Adipose tissue (tissue), 3 donors: ENCODE measurements around the gene UBE3D. TPM values are rescaled to one million over a fixed set of nuclear protein-coding genes. Genes with fewer than 3 reads are reported as not detected.

Experiments used
- H3K27ac ChIP-seq: one replicate; pipeline ENCODE4 v1.5.1; 2013; ENCODE audit warnings: low read depth, low read length
- WGBS, 3 donors: extraction: QIAGEN DNeasy Blood & Tissue Kit; methylation state at CpG; one replicate each; pipeline ENCODE4 v1.1.7; 2013; 5-methylcytosine and 5-hydroxymethylcytosine counted together
- polyA plus RNA-seq, 3 donors: library from polyadenylated mRNA; stranded (reverse); fragments of 200-250 nt; gene quantifications; one replicate each; pipeline ENCODE4 v1.2.3, GENCODE V29; 2013
- donor health status: healthy with polysubstance abuse.
- donor health status: Bipolar disorder and iron deficiency.
- donor health status: healthy.

Gene UBE3D
- polyA plus RNA-seq: 1 to 10 TPM; 1.5 to 7.0 (median 3.5) TPM

- WGBS, 3 donors: 2 to 3% (median 2%) methylated on average over 48 of the region's 48 CpGs
- H3K27ac ChIP-seq: no peak within 1 kb of the TSS
Measured at GRCh38 chr6:83065511-83066192, at the start of gene UBE3D. TSS of gene UBE3D (minus strand) at chr6:83065841. CDS start at chr6:83065718, 123 bp downstream.

GRCh38 chr6:83114164-83114563 is 48.5 kb upstream of the UBE3D start:
- WGBS, 3 donors: 80 to 94% (median 82%) methylated on average over 1 of the region's 1 CpG
- H3K27ac ChIP-seq: no peak overlapping the region

DNA sequence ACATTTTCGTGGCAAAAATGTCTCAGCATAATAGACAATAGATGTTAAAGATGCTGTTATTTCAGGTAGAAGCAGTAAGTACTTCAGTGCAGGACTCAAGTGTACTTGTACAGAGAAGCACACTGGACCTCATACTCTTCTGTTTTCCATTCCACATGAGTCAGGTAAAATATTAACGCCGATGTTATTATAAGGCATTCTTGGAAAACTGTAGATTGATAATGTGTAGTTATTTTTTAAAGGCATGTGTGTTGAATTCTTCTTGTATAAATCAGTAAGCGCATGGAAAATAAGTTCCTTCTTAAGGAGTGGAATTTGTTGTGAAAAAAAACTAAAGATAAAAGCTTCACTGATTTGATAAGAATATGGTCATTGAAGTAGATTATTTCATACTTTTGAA is 47.6 kb upstream of the UBE3D start:
- no peak overlapping the region for H3K27ac ChIP-seq
- WGBS, 3 donors: 65 to 77% (median 77%) methylated on average over 4 of the region's 4 CpGs

DNA sequence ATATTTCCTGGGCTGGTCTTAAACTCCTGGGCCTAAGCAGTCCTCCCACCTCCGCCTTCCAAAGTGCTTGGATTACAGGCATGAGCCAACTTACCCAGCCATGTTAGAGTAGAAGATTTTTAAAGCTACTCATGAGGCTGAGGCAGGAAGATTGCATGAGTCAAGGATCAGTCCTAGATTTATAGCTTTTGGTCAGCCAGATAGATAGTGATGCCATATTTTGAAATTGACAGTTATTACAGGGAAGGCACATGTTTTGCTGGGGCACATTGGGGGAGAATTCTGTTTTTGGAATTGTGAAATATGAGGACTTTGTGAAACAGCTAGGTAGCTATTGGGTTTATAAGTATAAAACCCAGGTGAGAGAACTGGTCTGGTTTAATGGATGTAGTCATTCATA is 42.7 kb upstream of the UBE3D start:
- no peak overlapping the region for H3K27ac ChIP-seq
- 98 to 100% (median 100%) methylated on average over 1 of the region's 1 CpG for whole genome bisulfite sequencing, 3 donors

DNA sequence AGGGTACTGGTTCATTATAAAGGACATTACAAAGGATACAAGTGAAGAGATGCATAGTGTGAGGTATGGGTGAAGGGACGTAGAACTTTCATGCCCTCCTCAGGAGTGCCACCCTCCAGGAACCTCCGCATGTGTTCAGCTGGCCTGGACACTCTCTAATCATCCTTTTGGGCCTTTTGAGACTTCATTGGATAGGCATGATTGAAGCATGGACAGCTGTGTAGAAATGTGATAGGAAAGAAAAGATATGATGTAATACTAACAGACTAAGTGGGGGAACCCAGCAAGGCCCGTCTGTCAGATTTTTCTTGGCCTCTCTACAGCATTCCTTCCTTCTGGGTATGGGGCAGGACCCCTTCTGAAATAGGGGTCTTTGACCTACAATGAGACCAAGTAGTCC is 32.9 kb upstream of the UBE3D start:
- no peak overlapping the region for H3K27ac ChIP-seq
- 84 to 92% (median 90%) methylated on average over 3 of the region's 3 CpGs for WGBS, 3 donors

GRCh38 chr6:83097675-83098074 is 32.0 kb upstream of the UBE3D start:
- H3K27ac ChIP-seq: no peak overlapping the region
- WGBS, 3 donors: 86 to 93% (median 89%) methylated on average over 1 of the region's 1 CpG

DNA sequence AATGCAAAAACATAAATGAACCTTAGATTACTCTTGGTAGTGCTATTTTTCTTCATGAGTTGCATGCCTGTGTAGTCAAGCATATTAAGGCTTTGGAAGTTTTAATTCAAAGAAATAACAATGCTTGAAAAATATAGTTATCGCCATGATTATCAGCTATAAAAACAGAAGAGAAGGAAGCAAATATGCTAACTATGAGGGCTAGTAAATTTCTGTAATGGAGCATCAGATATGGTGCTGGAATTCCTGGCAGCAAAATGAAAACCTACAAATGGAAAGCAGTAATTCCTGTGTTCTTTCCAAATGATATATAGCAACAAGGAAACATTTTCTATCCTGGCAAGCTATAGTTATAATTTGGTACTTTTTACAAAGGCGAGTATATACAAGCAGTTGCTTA is 31.6 kb upstream of the UBE3D start:
- WGBS, 3 donors: 85 to 90% (median 90%) methylated on average over 2 of the region's 2 CpGs

DNA sequence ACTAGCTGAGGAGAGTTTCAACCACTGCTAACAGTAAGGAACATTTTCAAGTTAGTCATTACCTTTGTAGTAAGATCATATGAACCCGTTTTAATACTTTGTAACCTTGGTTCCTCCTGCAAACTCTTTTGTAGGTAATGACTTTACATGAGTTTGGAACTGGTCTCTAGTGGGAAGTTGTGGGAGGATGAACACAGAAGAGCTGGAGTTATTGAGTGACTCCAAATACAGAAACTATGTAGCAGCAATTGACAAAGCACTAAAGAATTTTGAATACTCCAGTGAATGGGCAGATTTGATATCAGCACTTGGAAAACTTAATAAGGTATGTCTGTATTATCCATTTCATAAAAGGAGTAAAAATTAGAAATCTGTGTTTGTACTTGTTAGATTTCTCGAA is 31.1 kb upstream of the UBE3D start:
- no peak overlapping the region for H3K27ac ChIP-seq
- 86 to 88% (median 87%) methylated on average over 2 of the region's 2 CpGs for WGBS, 3 donors

More for the DNA sequence above, 31.6 kb upstream of the UBE3D start:
- no peak overlapping the region for H3K27ac ChIP-seq

DNA sequence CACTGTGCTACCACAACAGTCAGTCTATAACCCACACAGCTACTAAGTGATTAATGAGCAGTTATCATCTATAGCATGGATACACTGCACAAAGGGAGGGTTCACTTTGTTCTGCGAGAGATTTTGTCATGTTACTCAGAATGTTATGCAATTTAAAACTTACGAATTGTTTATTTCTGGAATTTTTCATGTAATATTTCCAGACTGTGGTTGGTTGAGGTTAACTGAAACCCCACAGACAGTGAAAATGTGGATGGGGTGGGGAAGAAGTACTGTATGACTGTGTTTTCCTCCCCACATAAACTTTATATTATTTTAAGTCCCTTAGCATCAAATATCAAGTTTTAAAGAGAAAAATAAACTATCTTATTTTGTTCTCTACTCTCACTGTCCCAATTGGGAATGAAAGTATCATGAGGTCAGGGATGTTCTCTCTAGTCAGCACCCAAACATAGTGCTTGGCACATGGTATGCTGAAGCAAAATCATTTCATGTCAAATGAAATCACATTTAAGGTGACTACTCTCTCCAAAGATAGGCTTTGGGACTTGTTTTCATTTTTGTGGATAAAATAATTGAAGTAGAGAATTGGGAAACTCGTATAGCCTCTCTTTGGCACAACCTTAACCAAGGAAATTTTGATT is 27.2 kb upstream of the UBE3D start:
- H3K27ac ChIP-seq: no peak overlapping the region
- WGBS, 3 donors: 45 to 79% (median 55%) methylated on average over 3 of the region's 3 CpGs

DNA sequence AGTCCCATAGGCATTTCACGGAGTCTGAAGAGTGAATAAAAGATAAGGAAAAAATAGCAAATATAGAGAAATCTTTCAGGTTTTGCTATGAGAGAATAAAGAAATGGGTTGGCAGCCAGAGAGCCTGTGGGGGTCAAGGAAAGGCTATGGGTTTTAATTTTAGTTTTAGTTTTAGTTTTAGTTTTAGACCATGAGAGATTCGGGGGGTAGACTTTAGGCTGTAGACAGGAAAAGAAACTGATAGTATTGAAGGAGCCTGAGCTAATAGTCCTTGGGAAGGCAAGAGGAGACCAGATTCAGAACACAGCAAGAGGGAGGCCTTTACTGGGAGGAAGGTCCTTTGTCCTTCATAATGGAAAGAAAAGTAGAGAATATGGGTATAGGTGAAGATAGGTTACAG is 21.1 kb upstream of the UBE3D start:
- 82 to 93% (median 85%) methylated on average over 2 of the region's 2 CpGs for WGBS, 3 donors
- H3K27ac ChIP-seq: no peak overlapping the region

DNA sequence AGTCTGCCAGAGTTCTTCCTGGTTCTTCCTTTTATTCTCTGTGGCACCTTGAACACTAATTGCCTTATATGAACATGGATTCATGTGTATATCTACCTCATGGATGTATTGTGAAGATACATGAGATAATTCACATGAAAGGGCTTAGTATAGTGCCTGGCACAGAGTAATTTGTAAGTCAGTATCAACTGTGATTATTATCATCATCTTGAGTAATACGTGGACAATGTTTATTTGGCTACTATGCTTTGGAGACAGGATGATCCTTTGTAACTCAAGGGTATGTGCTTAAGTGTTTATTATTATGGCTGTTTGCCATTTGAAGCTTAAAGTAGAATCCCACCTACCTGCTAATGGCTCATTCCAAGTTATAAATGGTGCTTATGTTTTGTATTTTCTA is 17.8 kb upstream of the UBE3D start:
- no peak overlapping the region for H3K27ac ChIP-seq
- WGBS, 3 donors: 52 to 66% (median 62%) methylated on average over 1 of the region's 1 CpG

GRCh38 chr6:83073615-83074014 is 8.0 kb upstream of the UBE3D start:
- WGBS, 3 donors: 88 to 97% (median 94%) methylated on average over 1 of the region's 1 CpG
- H3K27ac ChIP-seq: no peak overlapping the region

- H3K27ac ChIP-seq: no peak overlapping the region
- WGBS, 3 donors: 93 to 94% (median 93%) methylated on average over 2 of the region's 2 CpGs
Measured at GRCh38 chr6:83072726-83073125, 7.1 kb upstream of the UBE3D start.

DNA sequence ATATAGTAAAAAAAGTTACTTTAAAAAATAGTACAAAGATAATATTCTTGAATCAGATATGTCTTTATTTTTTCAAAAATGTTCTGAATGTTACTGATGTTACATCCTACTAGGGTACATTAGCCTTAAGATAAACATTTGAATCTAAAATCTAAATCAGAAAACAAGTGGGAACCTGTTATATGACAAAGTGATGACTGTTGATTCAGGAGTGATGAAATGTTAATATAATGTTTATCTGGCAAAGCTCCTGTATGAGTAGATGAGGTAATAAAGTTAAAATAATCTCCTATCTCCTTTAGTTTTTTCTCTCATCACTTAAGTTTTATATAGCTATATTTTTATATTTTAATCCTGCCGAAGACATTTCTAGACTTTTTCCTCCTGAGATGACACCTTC is 6.1 kb upstream of the UBE3D start:
- no peak overlapping the region for H3K27ac ChIP-seq
- WGBS, 3 donors: 77 to 89% (median 82%) methylated on average over 1 of the region's 1 CpG

- H3K27ac ChIP-seq: no peak overlapping the region
- WGBS, 3 donors: 73 to 81% (median 73%) methylated on average over 4 of the region's 4 CpGs
Measured at GRCh38 chr6:83071023-83071422, 5.4 kb upstream of the UBE3D start.

GRCh38 chr6:83069633-83070032 is 4.0 kb upstream of the UBE3D start:
- no peak overlapping the region for H3K27ac ChIP-seq

GRCh38 chr6:83068616-83069015 is 3.0 kb upstream of the UBE3D start:
- H3K27ac ChIP-seq: no peak overlapping the region
- WGBS, 3 donors: 25 to 65% (median 64%) methylated on average over 6 of the region's 6 CpGs

GRCh38 chr6:83067448-83068439 is 2.1 kb upstream of the UBE3D start, which contains the start of gene DOP1A:
TSS of gene DOP1A (plus strand) at chr6:83067671. CDS start at chr6:83096978, 29,307 bp downstream.
- peak within 1 kb of the TSS; percentile 73 for H3K27ac ChIP-seq
- 0 to 1% (median 1%) methylated on average over 72 to 78 of the region's 78 CpGs for whole genome bisulfite sequencing, 3 donors

GRCh38 chr6:83062225-83062624 is 3.4 kb downstream of the UBE3D start:
- WGBS, 3 donors: 97 to 100% (median 98%) methylated on average over 1 of the region's 1 CpG
- H3K27ac ChIP-seq: no peak overlapping the region
